ENCODE results near the gene DNER. TPM values are rescaled to one million over a fixed set of nuclear protein-coding genes. Genes with fewer than 3 reads are reported as not detected.
A peak's percentile ranks its signal among the peaks of the same experiment; 100 is the strongest.

Gene DNER
- total and polyA plus RNA-seq, 4 donors, result 0.01 TPM; not detected in 3

GRCh38 chr2:229343661-229344060 is 370.7 kb downstream of the DNER start (continued):
- TF ChIP-seq CTCF (IDR thresholded peaks at IDR 0.05; ENCODE audit: low read depth, low read length, missing input control), result no peak
- no peak for TF ChIP-seq MAX (IDR thresholded peaks at IDR 0.05)

GRCh38 chr2:229342376-229342775 is 372.0 kb downstream of the DNER start:
- Histone ChIP-seq H3K36me3 (ENCODE audit: control insufficient read depth in 4 of 4, insufficient read depth in 3 of 4, low read depth in 1 of 4, low read length in 3 of 4) (no peaks in the 10 kb centered on the region), H3K27ac (ENCODE audit: low read depth in 1 of 2, low read length in 2 of 2) (no peak overlapping the region), H3K9ac (ENCODE audit: low read depth in 1 of 2, low read length in 2 of 2) (no peak overlapping the region), H3K9me3 (ENCODE audit: control insufficient read depth in 4 of 4, low read length in 3 of 4) (no peaks in the 10 kb centered on the region), H3K4me3 (ENCODE audit: low read depth in 1 of 3, low read length in 3 of 3) (no peak overlapping the region), H3K4me1 (ENCODE audit: control insufficient read depth in 4 of 4, insufficient read depth in 4 of 4, low read length in 3 of 4) (peaks cover 0 to 5% (median 0%) of the 10 kb centered on the region in 4 donors), H3K27me3 (ENCODE audit: control insufficient read depth in 4 of 4, insufficient read depth in 4 of 4, low read length in 3 of 4) (no peaks in the 10 kb centered on the region)
- TF ChIP-seq REST (IDR thresholded peaks at IDR 0.05) (no peak), ATF3 (IDR thresholded peaks at IDR 0.05) (no peak), HNF4G (IDR thresholded peaks at IDR 0.05) (no peak), ZBTB33 (IDR thresholded peaks at IDR 0.05) (no peak), YY1 (IDR thresholded peaks at IDR 0.05) (no peak), MAX (IDR thresholded peaks at IDR 0.05) (no peak), EGR1 (IDR thresholded peaks at IDR 0.05; ENCODE audit: low read depth in 2 of 2) (no peak), NR2F2 (IDR thresholded peaks at IDR 0.05) (no peak), SP1 (IDR thresholded peaks at IDR 0.05) (no peak), RAD21 (IDR thresholded peaks at IDR 0.05) (peak; percentile 47 to 71), CTCF (IDR thresholded peaks at IDR 0.05; ENCODE audit: low read depth, low read length, missing input control) (peak; percentile 35), FOXA1 (IDR thresholded peaks at IDR 0.05) (no peak), FOXA2 (IDR thresholded peaks at IDR 0.05) (no peak), HNF4A (conservative IDR thresholded peaks at IDR 0.05) (peak; percentile 33 to 38), JUND (IDR thresholded peaks at IDR 0.05) (no peak), TAF1 (conservative IDR thresholded peaks at IDR 0.05) (no peak), RXRA (IDR thresholded peaks at IDR 0.05) (no peak)
- peak; percentile 37 for DNase-seq (ENCODE audit: low spot score)
- WGBS, result 14% methylated on average over 4 of the region's 4 CpGs
